ENCODE measurements around the gene FRMD7.

DNA sequence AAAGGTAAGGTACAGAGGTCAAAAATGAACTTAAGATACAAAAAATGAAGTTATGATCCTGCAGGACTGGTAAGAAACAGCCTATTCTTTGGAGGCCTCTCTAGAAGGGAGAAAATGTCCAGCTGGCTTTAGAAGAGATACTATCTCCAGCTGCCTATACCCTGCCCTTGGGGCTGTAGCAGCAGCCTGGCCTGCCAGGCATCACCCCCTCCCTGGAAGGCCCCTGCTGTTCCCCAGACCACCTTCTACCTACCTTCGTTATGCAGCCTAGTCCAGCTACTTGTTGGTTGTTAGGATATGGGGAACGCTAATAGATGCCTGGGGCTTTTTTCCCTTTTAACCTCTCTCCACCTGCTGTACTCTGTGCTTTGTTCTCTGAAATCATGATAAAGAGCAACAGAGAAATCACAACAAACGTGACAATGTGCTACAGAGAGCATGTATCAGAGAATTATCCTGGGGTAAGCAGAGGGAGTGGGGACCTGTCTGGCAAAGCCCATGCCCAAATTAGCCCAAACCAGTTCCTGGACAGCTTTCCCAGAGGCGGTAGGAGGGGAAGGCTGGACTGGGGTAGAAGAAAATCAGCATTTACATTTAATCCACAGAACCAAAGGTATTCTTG, 34.5 kb downstream of the FRMD7 start:
- no peak for TF ChIP-seq JUN (CRISPR knock-in tag; IDR thresholded peaks at IDR 0.05)
- TF ChIP-seq, protein P1, sequence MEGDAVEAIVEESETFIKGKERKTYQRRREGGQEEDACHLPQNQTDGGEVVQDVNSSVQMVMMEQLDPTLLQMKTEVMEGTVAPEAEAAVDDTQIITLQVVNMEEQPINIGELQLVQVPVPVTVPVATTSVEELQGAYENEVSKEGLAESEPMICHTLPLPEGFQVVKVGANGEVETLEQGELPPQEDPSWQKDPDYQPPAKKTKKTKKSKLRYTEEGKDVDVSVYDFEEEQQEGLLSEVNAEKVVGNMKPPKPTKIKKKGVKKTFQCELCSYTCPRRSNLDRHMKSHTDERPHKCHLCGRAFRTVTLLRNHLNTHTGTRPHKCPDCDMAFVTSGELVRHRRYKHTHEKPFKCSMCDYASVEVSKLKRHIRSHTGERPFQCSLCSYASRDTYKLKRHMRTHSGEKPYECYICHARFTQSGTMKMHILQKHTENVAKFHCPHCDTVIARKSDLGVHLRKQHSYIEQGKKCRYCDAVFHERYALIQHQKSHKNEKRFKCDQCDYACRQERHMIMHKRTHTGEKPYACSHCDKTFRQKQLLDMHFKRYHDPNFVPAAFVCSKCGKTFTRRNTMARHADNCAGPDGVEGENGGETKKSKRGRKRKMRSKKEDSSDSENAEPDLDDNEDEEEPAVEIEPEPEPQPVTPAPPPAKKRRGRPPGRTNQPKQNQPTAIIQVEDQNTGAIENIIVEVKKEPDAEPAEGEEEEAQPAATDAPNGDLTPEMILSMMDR (IDR thresholded peaks at IDR 0.05) = no peak
- TF ChIP-seq SP1 (CRISPR knock-in tag; conservative IDR thresholded peaks at IDR 0.05) = no peak
- no peak for TF ChIP-seq USF1 (CRISPR knock-in tag; IDR thresholded peaks at IDR 0.05)
- TF ChIP-seq, protein P2, sequence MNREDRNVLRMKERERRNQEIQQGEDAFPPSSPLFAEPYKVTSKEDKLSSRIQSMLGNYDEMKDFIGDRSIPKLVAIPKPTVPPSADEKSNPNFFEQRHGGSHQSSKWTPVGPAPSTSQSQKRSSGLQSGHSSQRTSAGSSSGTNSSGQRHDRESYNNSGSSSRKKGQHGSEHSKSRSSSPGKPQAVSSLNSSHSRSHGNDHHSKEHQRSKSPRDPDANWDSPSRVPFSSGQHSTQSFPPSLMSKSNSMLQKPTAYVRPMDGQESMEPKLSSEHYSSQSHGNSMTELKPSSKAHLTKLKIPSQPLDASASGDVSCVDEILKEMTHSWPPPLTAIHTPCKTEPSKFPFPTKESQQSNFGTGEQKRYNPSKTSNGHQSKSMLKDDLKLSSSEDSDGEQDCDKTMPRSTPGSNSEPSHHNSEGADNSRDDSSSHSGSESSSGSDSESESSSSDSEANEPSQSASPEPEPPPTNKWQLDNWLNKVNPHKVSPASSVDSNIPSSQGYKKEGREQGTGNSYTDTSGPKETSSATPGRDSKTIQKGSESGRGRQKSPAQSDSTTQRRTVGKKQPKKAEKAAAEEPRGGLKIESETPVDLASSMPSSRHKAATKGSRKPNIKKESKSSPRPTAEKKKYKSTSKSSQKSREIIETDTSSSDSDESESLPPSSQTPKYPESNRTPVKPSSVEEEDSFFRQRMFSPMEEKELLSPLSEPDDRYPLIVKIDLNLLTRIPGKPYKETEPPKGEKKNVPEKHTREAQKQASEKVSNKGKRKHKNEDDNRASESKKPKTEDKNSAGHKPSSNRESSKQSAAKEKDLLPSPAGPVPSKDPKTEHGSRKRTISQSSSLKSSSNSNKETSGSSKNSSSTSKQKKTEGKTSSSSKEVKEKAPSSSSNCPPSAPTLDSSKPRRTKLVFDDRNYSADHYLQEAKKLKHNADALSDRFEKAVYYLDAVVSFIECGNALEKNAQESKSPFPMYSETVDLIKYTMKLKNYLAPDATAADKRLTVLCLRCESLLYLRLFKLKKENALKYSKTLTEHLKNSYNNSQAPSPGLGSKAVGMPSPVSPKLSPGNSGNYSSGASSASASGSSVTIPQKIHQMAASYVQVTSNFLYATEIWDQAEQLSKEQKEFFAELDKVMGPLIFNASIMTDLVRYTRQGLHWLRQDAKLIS (CRISPR knock-in tag; IDR thresholded peaks at IDR 0.05; ENCODE audit: borderline replicate concordance) = no peak
- TF ChIP-seq CREB1 (CRISPR knock-in tag; IDR thresholded peaks at IDR 0.05) = no peak
- TF ChIP-seq ZNF317 (CRISPR knock-in tag; IDR thresholded peaks at IDR 0.05; ENCODE audit: borderline replicate concordance, low read depth) = no peak
- no peak for TF ChIP-seq NR1H2 (CRISPR knock-in tag; IDR thresholded peaks at IDR 0.05)
- TF ChIP-seq, protein P3, sequence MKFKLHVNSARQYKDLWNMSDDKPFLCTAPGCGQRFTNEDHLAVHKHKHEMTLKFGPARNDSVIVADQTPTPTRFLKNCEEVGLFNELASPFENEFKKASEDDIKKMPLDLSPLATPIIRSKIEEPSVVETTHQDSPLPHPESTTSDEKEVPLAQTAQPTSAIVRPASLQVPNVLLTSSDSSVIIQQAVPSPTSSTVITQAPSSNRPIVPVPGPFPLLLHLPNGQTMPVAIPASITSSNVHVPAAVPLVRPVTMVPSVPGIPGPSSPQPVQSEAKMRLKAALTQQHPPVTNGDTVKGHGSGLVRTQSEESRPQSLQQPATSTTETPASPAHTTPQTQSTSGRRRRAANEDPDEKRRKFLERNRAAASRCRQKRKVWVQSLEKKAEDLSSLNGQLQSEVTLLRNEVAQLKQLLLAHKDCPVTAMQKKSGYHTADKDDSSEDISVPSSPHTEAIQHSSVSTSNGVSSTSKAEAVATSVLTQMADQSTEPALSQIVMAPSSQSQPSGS (CRISPR knock-in tag; IDR thresholded peaks at IDR 0.05; ENCODE audit: borderline replicate concordance, low read depth) = no peak
- no peak for TF ChIP-seq GABPB1 (CRISPR knock-in tag; IDR thresholded peaks at IDR 0.05)

Data from WTC11 (cell line).